Tibial nerve (tissue), 3 donors: ENCODE results near the gene CMKLR1.

Experiments used
- POLR2A ChIP-seq, 2 donors: fragments of 450-650 bp; IDR thresholded peaks; one replicate each; pipeline ENCODE4 v1.6.1; 2017; ENCODE audit warnings: antibody characterized with exemption in 2 of 2, mild to moderate bottlenecking in 2 of 2, moderate library complexity in 2 of 2
- TF ChIP-seq, protein P1 (sequence below), 5 experiments: fragments of 200-600 bp in 3 of 5; fragments of 450-650 bp in 2 of 5; sonication (generic) in 3 of 5; IDR thresholded peaks; one replicate each; pipeline ENCODE4 v1.5.1; 2016 to 2019; ENCODE audit warnings: antibody characterized with exemption in 5 of 5, mild to moderate bottlenecking in 3 of 5, moderate library complexity in 2 of 5

DNA sequence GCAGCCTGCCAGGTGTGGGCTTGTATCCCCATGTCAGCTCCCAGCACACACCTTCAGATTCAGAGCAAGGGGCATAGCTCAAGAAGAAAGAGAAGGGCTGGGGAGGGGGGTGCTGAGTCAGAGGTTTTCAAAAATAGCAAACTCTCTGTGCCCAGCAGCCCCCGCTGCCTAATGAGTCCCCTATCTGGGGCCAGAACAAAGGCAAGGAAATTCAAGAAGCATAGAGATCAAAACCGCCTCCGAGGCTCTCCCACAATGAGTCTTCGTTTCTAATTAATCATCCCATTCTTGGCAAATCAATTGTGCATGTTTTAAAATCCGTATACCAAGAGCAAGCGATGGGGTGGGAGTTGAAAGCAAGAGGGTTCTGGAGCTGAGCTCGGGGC lies 19.5 kb upstream of the CMKLR1 start:
- TF ChIP-seq, protein P1, sequence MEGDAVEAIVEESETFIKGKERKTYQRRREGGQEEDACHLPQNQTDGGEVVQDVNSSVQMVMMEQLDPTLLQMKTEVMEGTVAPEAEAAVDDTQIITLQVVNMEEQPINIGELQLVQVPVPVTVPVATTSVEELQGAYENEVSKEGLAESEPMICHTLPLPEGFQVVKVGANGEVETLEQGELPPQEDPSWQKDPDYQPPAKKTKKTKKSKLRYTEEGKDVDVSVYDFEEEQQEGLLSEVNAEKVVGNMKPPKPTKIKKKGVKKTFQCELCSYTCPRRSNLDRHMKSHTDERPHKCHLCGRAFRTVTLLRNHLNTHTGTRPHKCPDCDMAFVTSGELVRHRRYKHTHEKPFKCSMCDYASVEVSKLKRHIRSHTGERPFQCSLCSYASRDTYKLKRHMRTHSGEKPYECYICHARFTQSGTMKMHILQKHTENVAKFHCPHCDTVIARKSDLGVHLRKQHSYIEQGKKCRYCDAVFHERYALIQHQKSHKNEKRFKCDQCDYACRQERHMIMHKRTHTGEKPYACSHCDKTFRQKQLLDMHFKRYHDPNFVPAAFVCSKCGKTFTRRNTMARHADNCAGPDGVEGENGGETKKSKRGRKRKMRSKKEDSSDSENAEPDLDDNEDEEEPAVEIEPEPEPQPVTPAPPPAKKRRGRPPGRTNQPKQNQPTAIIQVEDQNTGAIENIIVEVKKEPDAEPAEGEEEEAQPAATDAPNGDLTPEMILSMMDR (IDR thresholded peaks at IDR 0.05): no peak
- no peak for TF ChIP-seq POLR2A (IDR thresholded peaks at IDR 0.05)
